HFFc6 (cell line): Measurements from ENCODE around the gene ZNF526. TPM values are rescaled to one million over a fixed set of nuclear protein-coding genes. Genes with fewer than 3 reads are reported as not detected.

Experiments
- DNase-seq: peaks from one replicate; pipeline ENCODE4 v3.0.0-alpha.2; 2018
- H3K27ac Mint-ChIP-seq: 2 replicates; pipeline ENCODE4 v1.8.0; 2020; ENCODE audit warnings: mild to moderate bottlenecking, mixed read lengths
- H3K27me3 Mint-ChIP-seq: 2 replicates; pipeline ENCODE4 v1.8.0; 2021; ENCODE audit warnings: mild to moderate bottlenecking, moderate library complexity, mixed read lengths; ENCODE audit not compliant: insufficient read depth
- H3K36me3 Mint-ChIP-seq: 2 replicates; pipeline ENCODE4 v1.8.0; 2021; ENCODE audit warnings: low read depth, mixed read lengths
- H3K4me1 Mint-ChIP-seq: 2 replicates; pipeline ENCODE4 v1.8.0; 2020; ENCODE audit warnings: low read depth, mixed read lengths
- H3K4me3 Mint-ChIP-seq: 2 replicates; pipeline ENCODE4 v1.8.0; 2020; ENCODE audit warnings: mild to moderate bottlenecking, moderate library complexity, mixed read lengths
- H3K9me3 Mint-ChIP-seq: 2 replicates; pipeline ENCODE4 v1.8.0; 2020; ENCODE audit warnings: mild to moderate bottlenecking, mixed read lengths
- CTCF ChIP-seq: fragments of 200-600 bp; sonication (generic); IDR thresholded peaks from 2 replicates; pipeline ENCODE4 v1.5.0; 2021; ENCODE audit warnings: antibody characterized with exemption, mild to moderate bottlenecking
- total RNA-seq, 6 experiments: library from RNA; stranded (reverse); fragmentation: NEBNext Ultra II Directional; extraction: Animal tissue kit (Norgen Biotek cat#: 25700); gene quantifications; 2 replicates in 1 of 6; 3 replicates in 5 of 6; pipeline ENCODE4 v1.2.3, GENCODE V29; 2021

Gene ZNF526
- total RNA-seq, 6 experiments from 2014 or later: 14.0 to 18.2 (median 16.1) TPM

DNA sequence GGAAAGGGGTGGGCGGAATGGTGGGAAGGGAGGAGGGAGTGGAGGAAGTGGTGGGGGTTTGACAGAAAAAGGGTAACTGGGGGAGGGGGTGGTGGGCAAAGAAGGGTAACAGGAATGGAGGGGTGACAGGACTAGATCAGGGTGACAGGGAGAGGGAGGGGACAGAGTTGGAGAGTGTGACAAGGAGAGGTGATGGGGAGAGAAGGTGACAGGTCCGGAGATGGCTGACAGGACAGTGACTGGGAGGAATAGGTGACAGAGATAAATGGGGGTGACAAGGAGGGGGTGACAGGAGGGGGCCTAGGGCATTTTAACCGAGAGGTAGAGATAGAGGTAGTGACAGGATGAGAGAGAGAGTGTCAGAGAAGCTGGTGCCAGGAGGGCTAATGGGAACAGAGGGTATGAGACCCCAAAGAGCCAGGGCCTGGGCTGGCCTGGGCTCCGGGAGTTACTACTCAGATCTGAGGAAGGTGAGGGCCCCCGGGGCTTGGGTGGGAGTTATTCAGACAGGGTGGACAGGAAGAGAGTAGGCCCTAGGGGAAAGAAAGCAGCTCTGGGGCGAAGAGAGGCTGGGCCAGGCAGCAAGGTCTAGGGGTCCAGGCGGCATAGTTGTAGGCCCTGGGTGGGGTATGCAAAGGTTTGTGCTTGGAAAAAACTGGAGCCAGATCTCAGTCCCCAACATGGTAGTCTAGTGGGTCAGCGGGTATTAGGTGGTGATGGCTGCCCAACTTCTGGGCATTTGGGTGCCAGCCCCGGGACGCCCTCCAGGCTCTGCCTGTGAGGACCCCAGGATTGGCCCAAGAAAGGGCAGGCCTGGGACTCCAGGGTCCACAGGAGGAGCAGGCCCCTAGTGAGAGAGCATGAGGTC, 49.6 kb downstream of the ZNF526 start:
- H3K9me3 Mint-ChIP-seq: no peaks in the 10 kb centered on the region

DNA sequence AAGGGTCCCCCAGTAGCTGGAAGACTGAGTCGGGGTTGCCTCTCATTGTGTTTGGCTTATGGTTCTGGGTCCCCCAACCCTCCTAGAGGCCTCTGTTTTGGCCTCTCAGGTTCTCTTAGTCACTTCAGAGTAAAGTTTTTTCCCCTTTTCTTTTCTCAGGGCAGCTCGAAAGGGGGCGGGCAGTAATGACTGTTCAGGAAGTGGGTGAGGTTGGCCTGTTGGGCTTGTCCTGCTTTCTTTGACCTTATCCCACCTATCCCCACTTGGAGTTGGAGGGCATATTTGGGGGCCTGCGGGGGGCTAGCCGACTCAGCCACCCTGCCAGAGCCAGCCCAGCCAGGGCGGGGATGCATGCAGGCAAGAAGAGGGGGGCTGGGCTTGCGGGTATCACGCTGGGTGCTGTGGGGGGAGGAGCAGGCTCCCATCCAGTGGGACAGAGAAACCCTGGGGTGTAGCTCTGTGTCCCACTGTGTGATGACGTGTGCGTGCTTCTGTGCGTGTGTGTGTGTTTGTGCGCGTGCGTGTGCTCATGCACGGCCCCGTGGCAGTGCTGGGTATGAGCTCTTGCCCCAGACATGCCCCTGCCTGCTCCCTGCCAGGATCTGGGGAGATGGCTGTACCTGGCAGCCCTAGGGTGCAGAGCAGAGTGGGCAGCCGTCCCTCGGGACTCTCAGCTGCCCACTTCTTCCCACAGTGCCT, 50.4 kb downstream of the ZNF526 start:
- Mint-ChIP-seq H3K9me3 (no peaks in the 10 kb centered on the region), H3K36me3 (peaks cover 13% of the 10 kb centered on the region), H3K27ac (no peak overlapping the region), H3K4me3 (no peak overlapping the region; the same call in 1 of the 2 replicates), H3K27me3 (peaks cover 5% of the 10 kb centered on the region), H3K4me1 (peaks cover 32% of the 10 kb centered on the region)
- TF ChIP-seq CTCF: 0 out of 2 replicates have a peak, but pooled peaks have one; percentile 5
- peak; percentile 82 for DNase-seq

More for the DNA sequence above, 49.6 kb downstream of the ZNF526 start:
- no peak overlapping the region for H3K27ac Mint-ChIP-seq
- no peak for DNase-seq
- no peak overlapping the region; the same call in 1 of the 2 replicates for H3K4me3 Mint-ChIP-seq
- TF ChIP-seq CTCF: no peak
- H3K36me3 Mint-ChIP-seq: peaks cover 7% of the 10 kb centered on the region
- H3K27me3 Mint-ChIP-seq: peaks cover 5% of the 10 kb centered on the region
- H3K4me1 Mint-ChIP-seq: peaks cover 26% of the 10 kb centered on the region

DNA sequence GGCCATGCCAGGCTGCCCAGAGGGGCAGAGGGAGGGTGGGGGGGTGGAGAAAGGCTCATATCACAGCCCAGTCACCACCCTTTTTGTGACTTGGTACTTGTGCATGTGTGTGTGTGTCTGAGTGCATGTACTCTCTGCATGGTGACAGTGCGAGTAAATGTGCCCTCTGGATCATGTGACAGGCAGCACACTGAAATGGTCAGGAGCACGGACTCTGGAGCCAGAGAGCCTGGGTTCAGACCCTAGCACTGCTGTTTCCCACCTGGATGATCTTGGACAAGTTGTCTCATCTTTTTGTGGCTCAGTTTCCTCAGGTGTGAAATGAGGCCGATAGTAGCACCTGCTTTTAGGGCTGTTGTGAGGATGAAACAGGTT, 50.9 kb downstream of the ZNF526 start:
- no peak for TF ChIP-seq CTCF
- no peaks in the 10 kb centered on the region for H3K9me3 Mint-ChIP-seq
- no peak for DNase-seq
- no peak overlapping the region; the same call in 1 of the 2 replicates for H3K4me3 Mint-ChIP-seq
- H3K27me3 Mint-ChIP-seq: peaks cover 5% of the 10 kb centered on the region
- peaks cover 16% of the 10 kb centered on the region for H3K36me3 Mint-ChIP-seq
- H3K4me1 Mint-ChIP-seq: peaks cover 36% of the 10 kb centered on the region
- no peak overlapping the region for H3K27ac Mint-ChIP-seq

DNA sequence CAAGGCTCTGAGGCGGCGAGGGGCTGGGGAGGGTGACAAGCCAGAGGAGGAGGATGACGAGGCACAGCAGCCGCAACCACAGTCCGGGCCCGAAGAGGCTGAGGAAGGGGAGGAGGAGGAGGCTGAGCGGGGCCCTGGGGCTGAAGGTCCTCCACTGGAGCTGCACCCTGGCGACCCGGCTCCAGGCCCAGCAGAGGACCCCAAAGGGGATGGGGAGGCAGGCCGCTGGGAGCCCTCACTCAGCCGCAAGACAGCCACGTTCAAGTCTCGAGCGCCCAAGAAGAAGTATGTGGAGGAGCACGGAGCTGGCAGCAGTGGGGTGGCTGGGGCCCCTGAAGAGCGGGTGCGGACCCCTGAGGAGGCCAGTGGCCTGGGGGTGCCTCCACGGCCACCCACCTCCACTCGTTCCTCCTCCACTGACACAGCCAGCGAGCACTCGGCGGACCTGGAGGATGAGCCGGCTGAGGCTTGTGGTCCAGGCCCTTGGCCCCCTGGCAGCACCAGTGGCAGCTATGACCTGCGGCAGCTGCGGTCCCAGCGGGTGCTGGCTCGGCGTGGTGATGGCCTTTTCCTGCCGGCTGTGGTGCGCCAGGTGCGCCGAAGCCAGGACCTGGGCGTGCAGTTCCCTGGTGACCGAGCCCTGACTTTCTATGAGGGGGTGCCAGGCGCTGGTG, 51.9 kb downstream of the ZNF526 start:
- DNase-seq: no peak
- Mint-ChIP-seq H3K4me1 (peaks cover 46% of the 10 kb centered on the region), H3K27me3 (peaks cover 5% of the 10 kb centered on the region)

More for the DNA sequence above, 51.9 kb downstream of the ZNF526 start:
- Mint-ChIP-seq H3K4me3 (no peak overlapping the region), H3K36me3 (peaks cover 19% of the 10 kb centered on the region), H3K27ac (no peak overlapping the region), H3K9me3 (no peaks in the 10 kb centered on the region)
- TF ChIP-seq CTCF: no peak
